Measurements from ENCODE around the gene KDM4C.

The KDM4C gene

GRCh38 chr9:7150153-7150890, 392.5 kb downstream of the KDM4C start:
- no peak for DNase-seq (ENCODE audit: low read depth)
- no peak overlapping the region for H3K4me3 ChIP-seq (ENCODE audit: control insufficient read depth, low read depth, low read length)
- no peak for TF ChIP-seq CTCF (conservative IDR thresholded peaks at IDR 0.05; ENCODE audit: control insufficient read depth, insufficient read depth, low read depth, low read length)

GRCh38 chr9:7153134-7153533, 395.4 kb downstream of the KDM4C start:
- TF ChIP-seq CTCF (conservative IDR thresholded peaks at IDR 0.05; ENCODE audit: control insufficient read depth, insufficient read depth, low read depth, low read length), result no peak
- H3K4me3 ChIP-seq (ENCODE audit: control insufficient read depth, low read depth, low read length), result no peak overlapping the region
- DNase-seq (ENCODE audit: low read depth), result no peak

DNA sequence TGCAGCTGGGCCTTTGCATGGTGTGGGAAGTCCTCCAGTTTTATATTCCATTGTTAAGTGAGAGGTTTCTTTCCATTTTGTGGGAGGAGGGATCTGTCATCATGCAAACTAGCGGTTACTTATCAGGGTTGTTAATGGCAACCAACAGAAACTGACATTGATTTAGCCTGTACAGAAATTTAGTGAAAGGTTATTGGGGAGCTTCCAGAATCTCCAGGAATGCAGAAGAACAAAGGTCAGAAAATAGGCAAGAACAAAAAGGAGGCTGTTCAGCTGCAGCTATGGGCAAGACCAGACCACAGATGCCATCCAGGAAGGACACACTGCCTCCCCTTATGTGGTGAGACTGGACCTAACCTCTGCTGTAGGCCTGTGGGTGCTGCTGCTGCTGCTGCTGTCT, 395.8 kb downstream of the KDM4C start:
- TF ChIP-seq CTCF (conservative IDR thresholded peaks at IDR 0.05; ENCODE audit: control insufficient read depth, insufficient read depth, low read depth, low read length), result no peak
- no peak overlapping the region for H3K4me3 ChIP-seq (ENCODE audit: control insufficient read depth, low read depth, low read length)
- DNase-seq (ENCODE audit: low read depth), result no peak

DNA sequence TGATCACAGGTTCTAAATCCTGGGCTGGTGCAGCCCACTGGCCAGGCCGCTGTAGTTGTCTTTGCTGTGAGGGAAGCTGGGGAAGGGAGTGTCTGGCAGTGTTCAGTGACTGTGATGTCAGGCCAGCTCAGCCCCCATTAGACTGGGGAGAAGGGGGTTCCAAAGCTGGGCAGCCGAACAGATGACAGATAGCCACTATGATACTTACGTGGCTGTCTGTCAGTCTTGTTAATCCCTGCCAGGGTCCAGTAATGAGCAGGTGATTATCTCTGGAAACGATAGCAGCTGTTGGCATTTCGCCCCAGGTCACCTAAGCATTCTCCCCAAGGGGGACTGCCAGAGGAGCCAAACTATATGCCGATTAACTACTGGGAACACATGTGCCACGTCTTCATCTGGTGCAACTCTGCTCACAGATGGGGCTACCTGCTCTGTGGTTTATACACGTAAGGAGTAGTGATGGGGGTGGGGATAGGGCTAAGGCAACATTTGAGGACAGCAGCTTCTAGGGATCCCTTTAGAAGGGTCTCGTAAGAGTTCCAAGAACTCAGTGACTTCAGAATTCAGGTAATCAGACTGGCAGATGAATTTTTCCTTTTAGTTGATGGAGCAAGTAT, 396.3 kb downstream of the KDM4C start:
- DNase-seq (ENCODE audit: low read depth), result no peak
- H3K4me3 ChIP-seq (ENCODE audit: control insufficient read depth, low read depth, low read length), result no peak overlapping the region
- TF ChIP-seq CTCF (conservative IDR thresholded peaks at IDR 0.05; ENCODE audit: control insufficient read depth, insufficient read depth, low read depth, low read length), result no peak

- no peak overlapping the region for H3K4me3 ChIP-seq (ENCODE audit: control insufficient read depth, low read depth, low read length)
- TF ChIP-seq CTCF (conservative IDR thresholded peaks at IDR 0.05; ENCODE audit: control insufficient read depth, insufficient read depth, low read depth, low read length), result no peak
- no peak for DNase-seq (ENCODE audit: low read depth)
Observed at GRCh38 chr9:7154650-7155049, 396.9 kb downstream of the KDM4C start.

DNA sequence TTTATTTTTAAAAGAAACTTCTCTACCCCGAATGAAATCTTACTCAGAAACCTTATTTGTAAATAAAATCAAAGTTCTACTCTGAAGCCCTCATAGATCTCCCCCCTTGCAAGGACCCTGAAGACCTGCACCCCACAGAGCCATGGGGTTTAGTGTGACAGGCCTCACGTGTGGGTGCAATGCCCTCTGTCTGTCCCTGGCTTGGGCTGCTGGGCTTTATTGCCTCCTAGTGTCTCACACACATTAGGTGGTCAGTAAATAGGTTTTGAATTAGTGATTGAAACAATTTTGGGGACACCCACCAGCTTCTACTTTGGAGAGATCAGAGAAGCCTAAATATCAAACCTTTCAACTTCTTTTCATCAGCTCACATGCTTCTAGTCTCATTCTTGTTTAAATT, 403.7 kb downstream of the KDM4C start:
- no peak for DNase-seq (ENCODE audit: low read depth)
- TF ChIP-seq CTCF (conservative IDR thresholded peaks at IDR 0.05; ENCODE audit: control insufficient read depth, insufficient read depth, low read depth, low read length), result no peak
- H3K4me3 ChIP-seq (ENCODE audit: control insufficient read depth, low read depth, low read length), result no peak overlapping the region

Data from fibroblast of mammary gland (primary cell).